GM19240 (cell line): ENCODE measurements around the gene KRT6C.
"Not testable (repeated sequence)": the region's sequence is repeated elsewhere in the genome, so short reads cannot be mapped to it uniquely, and the experiment has no call there.

Experiments used
- DNase-seq: peaks from one replicate; pipeline ENCODE4 v3.0.0; 2011; ENCODE audit warnings: low spot score; ENCODE audit not compliant: insufficient read length

Gene KRT6C

GRCh38 chr12:52455821-52456220, 17.8 kb downstream of the KRT6C start:
- no peak for DNase-seq

- DNase-seq, result no peak
These were observed 19.0 kb downstream of the KRT6C start for GRCh38 chr12:52454411-52455201.

- no peak for DNase-seq
These were observed 21.5 kb downstream of the KRT6C start, which contains the start of gene KRT6B for GRCh38 chr12:52452101-52452500. TSS of gene KRT6B (minus strand) at chr12:52452146. CDS start at chr12:52452078, 68 bp downstream.

GRCh38 chr12:52448228-52448627, 25.4 kb downstream of the KRT6C start:
- DNase-seq, result no peak

- DNase-seq, result not testable (repeated sequence)
These were observed 26.4 kb downstream of the KRT6C start for GRCh38 chr12:52447196-52447595.

GRCh38 chr12:52446367-52447045, 27.1 kb downstream of the KRT6C start:
- DNase-seq, result no peak

- no peak for DNase-seq
These were observed 27.7 kb downstream of the KRT6C start for GRCh38 chr12:52445876-52446275.

GRCh38 chr12:52444647-52445595, 28.7 kb downstream of the KRT6C start:
- DNase-seq, result no peak

GRCh38 chr12:52443966-52444365, 29.6 kb downstream of the KRT6C start:
- no peak for DNase-seq

- no peak for DNase-seq
These were observed 31.0 kb downstream of the KRT6C start for GRCh38 chr12:52442600-52443061.

- no peak for DNase-seq
These were observed 32.2 kb downstream of the KRT6C start for GRCh38 chr12:52441320-52441911.

GRCh38 chr12:52440821-52441319, 32.7 kb downstream of the KRT6C start:
- DNase-seq, result no peak

- DNase-seq, result no peak
These were observed 33.8 kb downstream of the KRT6C start for GRCh38 chr12:52439845-52440244.

GRCh38 chr12:52439420-52439819, 34.2 kb downstream of the KRT6C start:
- no peak for DNase-seq

- DNase-seq, result no peak
These were observed 35.0 kb downstream of the KRT6C start for GRCh38 chr12:52438305-52439301.

- no peak for DNase-seq
These were observed 36.1 kb downstream of the KRT6C start for GRCh38 chr12:52437508-52437907.

- no peak for DNase-seq
These were observed 36.7 kb downstream of the KRT6C start for GRCh38 chr12:52436828-52437474.

GRCh38 chr12:52436000-52436827, 37.4 kb downstream of the KRT6C start:
- no peak for DNase-seq
